ENCODE results near the gene KCNQ5.

GRCh38 chr6:72916906-72917305 is 295.0 kb downstream of the KCNQ5 start:
- TF ChIP-seq CTCF (IDR thresholded peaks at IDR 0.05): no peak
- no peak for TF ChIP-seq POLR2A (IDR thresholded peaks at IDR 0.05)
- TF ChIP-seq POLR2AphosphoS5 (IDR thresholded peaks at IDR 0.05): no peak

All from suprapubic skin (tissue), 4 donors.